ENCODE measurements around the gene FMNL2.

Gene FMNL2

GRCh38 chr2:152411154-152411553, 76.2 kb downstream of the FMNL2 start:
- no peaks in the 10 kb centered on the region for H3K9me3 ChIP-seq (replicated peaks in 1 of 11)
- H3K4me1 ChIP-seq, result peaks cover 36 to 99% (median 98%) of the 10 kb centered on the region in 10 experiments
- H3K4me3 ChIP-seq, result peak overlapping the region in 7 of 10 experiments; percentile 5 to 42 (median 36); a peak in 11 of 20 replicates
- H4K20me1 ChIP-seq, result peaks cover 0 to 98% (median 4%) of the 10 kb centered on the region in 11 experiments; a peak in 10 of 22 replicates
- peak overlapping the region; percentile 24 to 95 (median 80) for H3K4me2 ChIP-seq
- H3K36me3 ChIP-seq, result peaks cover 0 to 51% (median 22%) of the 10 kb centered on the region in 11 experiments; a peak in 18 of 22 replicates
- peak overlapping the region in 9 of 11 experiments; percentile 44 to 72 (median 66); a peak in 16 of 22 replicates for H3K9ac ChIP-seq
- peak overlapping the region in 10 of 11 experiments; percentile 67 to 89 (median 84); a peak in 19 of 22 replicates for H3K27ac ChIP-seq
- H3K27me3 ChIP-seq, result no peaks in the 10 kb centered on the region
- TF ChIP-seq Cebpa-rat (IDR thresholded peaks at IDR 0.05), result peak in 2 of 11 experiments; percentile 34 to 56; a peak in 2 of 22 replicates

- Histone ChIP-seq H3K36me3 (peaks cover 0 to 67% (median 31%) of the 10 kb centered on the region in 11 experiments; a peak in 18 of 22 replicates), H4K20me1 (peaks cover 0 to 98% (median 0%) of the 10 kb centered on the region in 11 experiments; a peak in 9 of 22 replicates), H3K27ac (peak overlapping the region in 8 of 11 experiments; percentile 10 to 94 (median 32); a peak in 9 of 22 replicates), H3K4me2 (peak overlapping the region in 7 of 11 experiments; percentile 9 to 95 (median 84); a peak in 13 of 22 replicates), H3K4me1 (peaks cover 22 to 99% (median 98%) of the 10 kb centered on the region in 10 experiments), H3K9me3 (replicated peaks in 1 of 11) (no peaks in the 10 kb centered on the region), H3K9ac (no peak overlapping the region), H3K27me3 (no peaks in the 10 kb centered on the region), H3K4me3 (no peak overlapping the region)
- no peak for TF ChIP-seq Cebpa-rat (IDR thresholded peaks at IDR 0.05)
These were observed 78.5 kb downstream of the FMNL2 start for GRCh38 chr2:152413228-152414030.

- H3K4me2 ChIP-seq, result peak overlapping the region in 7 of 11 experiments; percentile 5 to 95 (median 84); a peak in 13 of 22 replicates
- H3K27ac ChIP-seq, result peak overlapping the region in 8 of 11 experiments; percentile 13 to 94 (median 89); a peak in 14 of 22 replicates
- H3K4me1 ChIP-seq, result peaks cover 23 to 99% (median 96%) of the 10 kb centered on the region in 10 experiments
- H3K4me3 ChIP-seq, result no peak overlapping the region
- H3K36me3 ChIP-seq, result peaks cover 0 to 68% (median 41%) of the 10 kb centered on the region in 11 experiments; a peak in 18 of 22 replicates
- H3K9ac ChIP-seq, result no peak overlapping the region; a peak in 1 of 22 replicates
- no peak for TF ChIP-seq Cebpa-rat (IDR thresholded peaks at IDR 0.05)
- peaks cover 0 to 89% (median 0%) of the 10 kb centered on the region in 11 experiments; a peak in 8 of 22 replicates for H4K20me1 ChIP-seq
- H3K9me3 ChIP-seq (replicated peaks in 1 of 11), result no peaks in the 10 kb centered on the region
- H3K27me3 ChIP-seq, result no peaks in the 10 kb centered on the region
These were observed 80.3 kb downstream of the FMNL2 start for GRCh38 chr2:152415231-152415642.

- peak overlapping the region in 9 of 11 experiments; percentile 5 to 94 (median 89); a peak in 14 of 22 replicates for H3K27ac ChIP-seq
These were observed 80.8 kb downstream of the FMNL2 start for GRCh38 chr2:152415796-152416195.

GRCh38 chr2:152418688-152419087, 83.7 kb downstream of the FMNL2 start:
- Histone ChIP-seq H3K4me1 (peaks cover 23 to 100% (median 97%) of the 10 kb centered on the region in 10 experiments), H3K27me3 (no peaks in the 10 kb centered on the region), H3K9me3 (replicated peaks in 1 of 11) (peaks cover 0 to 16% (median 2%) of the 10 kb centered on the region in 11 experiments; a peak in 6 of 22 replicates), H3K9ac (peak overlapping the region in 8 of 11 experiments; percentile 30 to 80 (median 64); a peak in 13 of 22 replicates), H3K27ac (peak overlapping the region in 10 of 11 experiments; percentile 54 to 95 (median 90); a peak in 20 of 22 replicates), H3K4me2 (peak overlapping the region; percentile 11 to 95 (median 78); a peak in 20 of 22 replicates), H3K36me3 (peaks cover 0 to 74% (median 50%) of the 10 kb centered on the region in 11 experiments; a peak in 19 of 22 replicates), H3K4me3 (peak overlapping the region in 1 of 10 experiments; percentile 14; a peak in 3 of 20 replicates), H4K20me1 (peaks cover 0 to 78% (median 0%) of the 10 kb centered on the region in 11 experiments; a peak in 8 of 22 replicates)
- no peak for TF ChIP-seq Cebpa-rat (IDR thresholded peaks at IDR 0.05)

More at GRCh38 chr2:152415796-152416195, 80.8 kb downstream of the FMNL2 start:
- H3K4me3 ChIP-seq, result no peak overlapping the region
- peaks cover 0 to 68% (median 46%) of the 10 kb centered on the region in 11 experiments; a peak in 18 of 22 replicates for H3K36me3 ChIP-seq
- no peaks in the 10 kb centered on the region for H3K9me3 ChIP-seq (replicated peaks in 1 of 11)
- no peak overlapping the region for H3K9ac ChIP-seq
- H3K4me2 ChIP-seq, result peak overlapping the region in 7 of 11 experiments; percentile 5 to 95 (median 84); a peak in 13 of 22 replicates
- no peak for TF ChIP-seq Cebpa-rat (IDR thresholded peaks at IDR 0.05)
- peaks cover 0 to 87% (median 0%) of the 10 kb centered on the region in 11 experiments; a peak in 8 of 22 replicates for H4K20me1 ChIP-seq
- peaks cover 23 to 99% (median 96%) of the 10 kb centered on the region in 10 experiments for H3K4me1 ChIP-seq
- no peaks in the 10 kb centered on the region for H3K27me3 ChIP-seq

DNA sequence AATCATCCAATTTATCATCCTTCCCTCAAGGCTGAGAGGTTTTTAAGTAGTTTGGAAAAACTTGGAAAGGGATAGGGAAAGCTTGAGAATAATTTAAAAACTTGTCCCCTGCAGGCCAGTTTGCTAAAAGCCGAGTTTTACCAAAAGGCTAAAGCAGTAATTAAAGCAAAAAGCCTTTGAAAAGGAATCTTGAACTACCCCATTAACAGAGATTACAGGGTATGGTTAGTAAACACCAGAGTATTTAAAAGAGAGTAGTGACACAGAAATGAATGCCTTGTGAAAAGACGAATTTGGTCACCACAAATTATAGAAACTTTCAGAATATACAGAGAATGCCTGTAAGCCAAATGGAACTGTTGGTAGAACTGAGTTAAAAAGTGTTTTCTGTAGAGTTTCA, 85.0 kb downstream of the FMNL2 start:
- no peak for TF ChIP-seq Cebpa-rat (IDR thresholded peaks at IDR 0.05)
- H3K4me1 ChIP-seq, result peaks cover 30 to 100% (median 98%) of the 10 kb centered on the region in 10 experiments
- H3K36me3 ChIP-seq, result peaks cover 0 to 74% (median 48%) of the 10 kb centered on the region in 11 experiments; a peak in 19 of 22 replicates
- H3K4me2 ChIP-seq, result peak overlapping the region in 9 of 11 experiments; percentile 67 to 95 (median 84); a peak in 18 of 22 replicates
- no peaks in the 10 kb centered on the region for H3K27me3 ChIP-seq
- H3K9me3 ChIP-seq (replicated peaks in 1 of 11), result peaks cover 0 to 22% (median 3%) of the 10 kb centered on the region in 11 experiments; a peak in 7 of 22 replicates
- no peak overlapping the region for H3K4me3 ChIP-seq
- peak overlapping the region; percentile 53 to 95 (median 89) for H3K27ac ChIP-seq
- peak overlapping the region in 7 of 11 experiments; percentile 70 to 84 (median 77); a peak in 12 of 22 replicates for H3K9ac ChIP-seq
- peaks cover 0 to 77% (median 0%) of the 10 kb centered on the region in 11 experiments; a peak in 8 of 22 replicates for H4K20me1 ChIP-seq

DNA sequence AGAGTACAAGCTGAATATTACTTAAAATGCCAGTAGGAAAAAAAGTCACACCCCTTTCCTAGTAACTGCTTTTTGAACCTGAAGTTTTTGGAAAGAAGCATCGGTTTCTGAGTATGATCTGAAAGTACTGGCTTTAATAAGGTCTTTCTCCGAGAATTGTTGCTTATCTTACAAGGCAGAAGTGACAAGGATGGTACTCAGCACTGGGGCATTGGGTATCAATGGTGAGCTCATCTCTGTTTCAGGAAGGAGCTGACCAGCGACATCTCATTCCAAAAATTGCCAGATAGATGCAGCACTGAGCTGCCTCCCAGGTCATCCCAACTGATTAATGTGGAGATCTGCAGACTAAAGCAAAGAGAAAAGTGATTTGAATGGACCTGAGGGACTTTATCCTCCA, 85.4 kb downstream of the FMNL2 start:
- peak overlapping the region; percentile 53 to 95 (median 89) for H3K27ac ChIP-seq

DNA sequence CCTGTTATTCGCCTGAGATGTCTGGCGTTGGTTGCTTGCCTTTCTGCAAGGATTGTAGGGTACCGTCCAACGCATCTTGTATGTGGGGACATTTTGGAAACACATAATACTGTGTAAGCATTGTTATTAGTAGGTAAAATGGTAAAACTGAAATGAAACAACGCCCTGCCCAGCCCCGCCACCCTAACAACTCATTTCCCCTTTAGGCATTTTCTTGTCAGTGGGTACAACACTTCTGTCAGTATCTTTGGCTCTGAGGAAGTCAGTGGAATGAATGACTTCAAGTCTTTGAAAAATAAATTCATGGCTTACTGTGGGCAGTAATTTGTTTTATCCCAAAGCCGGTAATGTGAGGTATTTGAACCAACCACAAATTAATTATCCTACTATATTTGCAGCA, 86.0 kb downstream of the FMNL2 start:
- Histone ChIP-seq H4K20me1 (peaks cover 0 to 77% (median 0%) of the 10 kb centered on the region in 11 experiments; a peak in 8 of 22 replicates), H3K4me1 (peaks cover 40 to 100% (median 98%) of the 10 kb centered on the region in 10 experiments), H3K4me2 (peak overlapping the region; percentile 28 to 95 (median 80); a peak in 21 of 22 replicates), H3K36me3 (peaks cover 0 to 65% (median 41%) of the 10 kb centered on the region in 11 experiments; a peak in 17 of 22 replicates), H3K27me3 (no peaks in the 10 kb centered on the region), H3K9ac (peak overlapping the region in 10 of 11 experiments; percentile 62 to 84 (median 76); a peak in 20 of 22 replicates), H3K4me3 (peak overlapping the region in 7 of 10 experiments; percentile 3 to 43 (median 24); a peak in 9 of 20 replicates), H3K27ac (peak overlapping the region; percentile 53 to 95 (median 89)), H3K9me3 (replicated peaks in 1 of 11) (peaks cover 0 to 22% (median 3%) of the 10 kb centered on the region in 11 experiments; a peak in 7 of 22 replicates)
- TF ChIP-seq Cebpa-rat (IDR thresholded peaks at IDR 0.05), result no peak

More for the DNA sequence above, 85.4 kb downstream of the FMNL2 start:
- H3K9me3 ChIP-seq (replicated peaks in 1 of 11), result peaks cover 0 to 22% (median 3%) of the 10 kb centered on the region in 11 experiments; a peak in 7 of 22 replicates
- H3K36me3 ChIP-seq, result peaks cover 0 to 71% (median 44%) of the 10 kb centered on the region in 11 experiments; a peak in 17 of 22 replicates
- H3K9ac ChIP-seq, result peak overlapping the region in 9 of 11 experiments; percentile 62 to 84 (median 77); a peak in 16 of 22 replicates
- no peaks in the 10 kb centered on the region for H3K27me3 ChIP-seq
- H3K4me3 ChIP-seq, result peak overlapping the region in 4 of 10 experiments; percentile 3 to 43 (median 20); a peak in 5 of 20 replicates
- H3K4me1 ChIP-seq, result peaks cover 34 to 100% (median 98%) of the 10 kb centered on the region in 10 experiments
- no peak for TF ChIP-seq Cebpa-rat (IDR thresholded peaks at IDR 0.05)
- peaks cover 0 to 77% (median 0%) of the 10 kb centered on the region in 11 experiments; a peak in 8 of 22 replicates for H4K20me1 ChIP-seq
- peak overlapping the region in 10 of 11 experiments; percentile 67 to 95 (median 82); a peak in 20 of 22 replicates for H3K4me2 ChIP-seq
